Muscle of back (tissue), 11 donors: ENCODE measurements around the gene CMIP. TPM values are rescaled to one million over a fixed set of nuclear protein-coding genes. Genes with fewer than 3 reads are reported as not detected.
"Not testable (repeated sequence)": the region's sequence is repeated elsewhere in the genome, so short reads cannot be mapped to it uniquely, and the experiment has no call there.

Source experiments
- DNase-seq, 3 donors: peaks; one replicate each; pipeline versions ENCODE4 v3.0.0 to v3.0.0-alpha.2; 2013
- polyA plus RNA-seq, 10 donors: library from polyadenylated mRNA; unstranded; fragments of 120-200 nt; gene quantifications; one replicate each; pipeline ENCODE4 v1.2.1, GENCODE V29; 2013; ENCODE audit not compliant: insufficient read length in 10 of 10

The CMIP gene
- polyA plus RNA-seq, 10 donors: 12.9 to 24.2 (median 16.3) TPM

- DNase-seq: no peak
Observed at GRCh38 chr16:81678326-81679095, 233.9 kb downstream of the CMIP start.

GRCh38 chr16:81679721-81680430, 235.3 kb downstream of the CMIP start:
- DNase-seq: no peak

- DNase-seq: peak in 1 of 3 donors; percentile 36
Observed at GRCh38 chr16:81680444-81681275, 236.1 kb downstream of the CMIP start.

GRCh38 chr16:81681311-81681710, 236.7 kb downstream of the CMIP start:
- DNase-seq: no peak

GRCh38 chr16:81684242-81684837, 239.7 kb downstream of the CMIP start:
- DNase-seq: no peak

- DNase-seq: no peak
Observed at GRCh38 chr16:81684901-81685300, 240.3 kb downstream of the CMIP start.

- no peak for DNase-seq
Observed at GRCh38 chr16:81686391-81687130, 242.0 kb downstream of the CMIP start.

- no peak for DNase-seq
Observed at GRCh38 chr16:81687131-81687456, 242.5 kb downstream of the CMIP start.

- DNase-seq: no peak
Observed at GRCh38 chr16:81688182-81688581, 243.6 kb downstream of the CMIP start.

GRCh38 chr16:81688839-81689238, 244.2 kb downstream of the CMIP start:
- not testable (repeated sequence) for DNase-seq

- DNase-seq: no peak
Observed at GRCh38 chr16:81692021-81692420, 247.4 kb downstream of the CMIP start.

GRCh38 chr16:81692571-81692970, 248.0 kb downstream of the CMIP start:
- DNase-seq: no peak

GRCh38 chr16:81693041-81693743, 248.6 kb downstream of the CMIP start:
- DNase-seq: no peak

GRCh38 chr16:81693744-81694303, 249.2 kb downstream of the CMIP start:
- DNase-seq: no peak

- DNase-seq: peak; percentile 37 to 68 (median 42)
Observed at GRCh38 chr16:81694494-81695280, 250.1 kb downstream of the CMIP start.

- peak in 1 of 3 donors; percentile 56 for DNase-seq
Observed at GRCh38 chr16:81695321-81696165, 250.9 kb downstream of the CMIP start.

- no peak for DNase-seq
Observed at GRCh38 chr16:81696166-81696960, 251.8 kb downstream of the CMIP start.
